Muscle of leg (tissue), 11 donors: ENCODE measurements around the gene DHRS4L2. TPM values are rescaled to one million over a fixed set of nuclear protein-coding genes. Genes with fewer than 3 reads are reported as not detected.
"Not testable (repeated sequence)": the region's sequence is repeated elsewhere in the genome, so short reads cannot be mapped to it uniquely, and the experiment has no call there.

Experiments
- DNase-seq: peaks from one replicate; pipeline ENCODE4 v3.0.0; 2013
- H3K27ac ChIP-seq: one replicate; pipeline ENCODE4 v1.5.1; 2013; ENCODE audit warnings: mild to moderate bottlenecking, low read length, control low read depth
- H3K27me3 ChIP-seq: one replicate; pipeline ENCODE4 v1.6.1; 2013; ENCODE audit warnings: low read length; ENCODE audit not compliant: control insufficient read depth, insufficient read depth
- H3K36me3 ChIP-seq: one replicate; pipeline ENCODE4 v1.6.1; 2013; ENCODE audit warnings: low read length; ENCODE audit not compliant: control insufficient read depth, insufficient read depth
- H3K4me1 ChIP-seq: one replicate; pipeline ENCODE4 v1.6.1; 2013; ENCODE audit warnings: low read length; ENCODE audit not compliant: control insufficient read depth, insufficient read depth
- H3K4me3 ChIP-seq: one replicate; pipeline ENCODE4 v1.5.1; 2013; ENCODE audit warnings: low read length, control low read depth
- H3K9me3 ChIP-seq: replicated peaks from 2 replicates; pipeline ENCODE4 v1.6.1; 2013; ENCODE audit warnings: low read depth, low read length; ENCODE audit not compliant: control insufficient read depth
- WGBS: methylation state at CpG from one replicate; pipeline ENCODE4 v1.1.5; 2013; ENCODE audit warnings: missing lambda C conversion rate; ENCODE audit not compliant: insufficient coverage; 5-methylcytosine and 5-hydroxymethylcytosine counted together
- polyA plus RNA-seq, 8 donors: library from polyadenylated mRNA; unstranded; fragments of 120-200 nt; gene quantifications; one replicate each; pipeline versions ENCODE4 v1.2.1 to v1.2.3, GENCODE V29; 2013; ENCODE audit warnings: inconsistent platforms in 1 of 8, low replicate concordance in 1 of 8; ENCODE audit not compliant: insufficient read length in 8 of 8, insufficient read depth in 1 of 8
- total RNA-seq: library from RNA; stranded (reverse); fragments of 120-200 nt; gene quantifications from one replicate; pipeline ENCODE4 v1.2.4, GENCODE V29; 2013

The DHRS4L2 gene
- total and polyA plus RNA-seq, 9 donors, result 8.8 to 16.3 (median 13.7) TPM

DNA sequence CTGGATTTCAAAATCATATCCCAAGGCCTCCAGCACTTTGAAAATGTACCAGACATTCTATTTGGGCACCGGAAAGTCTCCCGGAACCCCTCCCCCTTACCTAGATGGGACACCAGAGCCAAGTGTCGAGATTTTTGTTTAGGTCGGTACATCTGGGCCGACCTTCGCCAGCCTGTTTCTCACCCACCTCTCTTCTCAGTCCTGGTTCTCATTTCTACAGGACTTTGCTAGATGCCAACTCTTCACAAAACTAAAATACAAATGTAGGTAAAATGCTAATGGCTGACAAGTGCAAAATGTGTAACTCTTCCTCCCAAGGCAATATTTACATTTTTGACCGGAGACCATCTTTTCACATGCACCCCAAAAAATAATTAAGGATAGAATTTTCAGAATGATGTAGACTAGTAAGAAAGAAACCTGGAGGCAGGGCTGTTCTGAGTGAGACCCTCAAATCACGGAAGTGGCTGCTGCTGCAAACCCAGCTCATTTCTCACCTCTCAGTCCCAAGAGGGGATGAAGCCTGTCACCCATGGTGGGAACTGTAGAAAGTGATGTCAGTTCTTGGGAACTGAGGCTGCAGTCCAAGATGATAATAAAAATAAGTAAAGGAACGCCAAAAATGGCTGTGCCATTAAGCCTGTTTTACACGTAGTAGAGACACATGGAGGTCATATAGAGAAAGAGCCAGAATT, 48.4 kb downstream of the DHRS4L2 start:
- H3K36me3 ChIP-seq, H3K27me3 ChIP-seq, DNase-seq, H3K4me1 ChIP-seq, H3K9me3 ChIP-seq, H3K27ac ChIP-seq: not testable (repeated sequence)
- peak overlapping the region; percentile 52 for H3K4me3 ChIP-seq
- WGBS, result 75% methylated on average over 2 of the region's 10 CpGs

DNA sequence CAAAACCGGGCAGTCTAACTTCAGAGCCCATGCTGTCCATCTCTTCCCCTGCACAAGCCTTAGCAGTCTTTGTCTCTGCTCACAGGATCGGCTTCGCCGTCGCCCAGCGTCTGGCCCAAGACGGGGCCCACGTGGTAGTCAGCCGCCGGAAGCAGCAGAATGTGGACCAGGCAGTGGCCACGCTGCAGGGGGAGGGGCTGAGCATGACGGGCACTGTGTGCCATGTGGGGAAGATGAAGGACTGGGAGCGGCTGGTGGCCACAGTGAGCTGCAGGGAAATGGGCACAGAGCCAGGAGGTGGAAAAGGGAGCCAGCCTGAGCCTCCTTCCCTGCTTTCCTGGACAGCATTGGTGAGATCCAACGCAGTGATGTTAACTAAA, 48.9 kb downstream of the DHRS4L2 start:
- 80% methylated on average over 12 of the region's 14 CpGs for WGBS
- H3K9me3 ChIP-seq, result peaks cover 2% of the 10 kb centered on the region

DNA sequence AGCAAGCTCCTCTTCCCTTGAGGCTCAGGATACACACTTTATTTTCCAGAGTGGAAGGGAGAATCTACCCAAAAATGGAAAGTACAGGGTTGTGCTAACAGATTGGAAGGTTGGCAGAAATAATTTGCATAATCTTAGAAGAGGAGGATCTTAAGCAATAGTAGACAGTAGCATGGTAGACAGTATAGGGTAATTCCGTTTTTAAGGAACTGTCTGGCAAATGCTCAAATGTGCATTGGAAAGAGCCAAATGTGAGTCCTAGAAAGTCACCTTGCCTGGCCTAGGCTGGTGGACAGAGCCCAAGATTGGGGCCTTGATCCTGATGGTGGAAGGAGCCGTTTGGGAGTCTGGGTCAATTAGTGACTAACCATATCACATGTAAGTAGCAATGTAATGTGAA, 50.0 kb downstream of the DHRS4L2 start:
- Histone ChIP-seq H3K27me3 (no peaks in the 10 kb centered on the region), H3K27ac (no peak overlapping the region), H3K4me1 (no peaks in the 10 kb centered on the region), H3K9me3 (no peaks in the 10 kb centered on the region), H3K4me3 (no peak overlapping the region), H3K36me3 (no peaks in the 10 kb centered on the region)
- DNase-seq, result no peak
- 80% methylated on average over 1 of the region's 2 CpGs for WGBS

More for the DNA sequence above, 48.9 kb downstream of the DHRS4L2 start:
- Histone ChIP-seq H3K27me3 (no peaks in the 10 kb centered on the region), H3K4me3 (no peak overlapping the region), H3K27ac (no peak overlapping the region), H3K4me1 (no peaks in the 10 kb centered on the region), H3K36me3 (no peaks in the 10 kb centered on the region)
- no peak for DNase-seq

DNA sequence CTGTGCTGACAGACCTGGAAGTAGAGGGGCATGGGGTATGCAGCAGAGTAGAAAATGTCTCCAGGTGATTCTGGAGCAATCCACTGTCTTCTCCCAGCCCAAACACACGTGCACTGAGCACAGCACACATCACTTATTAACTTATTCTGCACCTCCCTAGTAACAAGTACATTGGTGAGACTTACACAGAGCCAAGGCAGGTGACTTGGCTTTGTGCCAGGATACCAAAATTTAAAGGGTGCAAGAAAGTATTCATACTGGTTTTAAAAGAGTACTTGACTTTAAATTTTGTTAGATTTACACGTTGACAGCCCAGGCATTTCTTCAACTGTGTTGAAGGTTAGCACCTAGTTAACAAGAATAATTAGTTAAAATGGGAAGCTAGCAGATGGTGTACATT, 52.0 kb downstream of the DHRS4L2 start:
- WGBS, result 60% methylated on average over 2 of the region's 2 CpGs
- Histone ChIP-seq H3K36me3 (no peaks in the 10 kb centered on the region), H3K4me3 (no peak overlapping the region), H3K4me1 (no peaks in the 10 kb centered on the region), H3K27me3 (peaks cover 3% of the 10 kb centered on the region), H3K9me3 (no peaks in the 10 kb centered on the region), H3K27ac (no peak overlapping the region)
- no peak for DNase-seq

DNA sequence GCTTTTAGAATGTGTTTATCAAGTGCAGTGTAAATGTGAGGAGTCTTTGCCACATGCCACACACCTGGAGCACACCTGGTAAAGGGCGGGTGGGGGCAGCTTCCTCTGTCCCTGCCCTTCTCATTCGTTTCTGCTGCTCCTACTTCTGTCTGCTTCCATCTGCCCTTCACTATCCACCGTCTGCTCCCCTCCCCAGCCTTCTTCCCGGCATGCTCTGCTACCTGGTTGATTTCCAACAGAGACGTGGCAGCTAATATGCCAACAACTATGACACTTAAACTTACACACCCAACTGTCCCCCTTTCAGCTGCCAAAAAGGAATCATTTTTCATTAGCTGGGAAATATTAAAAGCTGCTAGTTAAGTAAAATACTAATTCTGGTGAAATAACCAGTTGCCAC, 54.0 kb downstream of the DHRS4L2 start:
- Histone ChIP-seq H3K4me1 (no peaks in the 10 kb centered on the region), H3K27me3 (peaks cover 3% of the 10 kb centered on the region), H3K4me3 (no peak overlapping the region), H3K36me3 (no peaks in the 10 kb centered on the region), H3K27ac (no peak overlapping the region), H3K9me3 (no peaks in the 10 kb centered on the region)
- peak; percentile 35 for DNase-seq
- WGBS, result 36% methylated on average over 4 of the region's 5 CpGs

DNA sequence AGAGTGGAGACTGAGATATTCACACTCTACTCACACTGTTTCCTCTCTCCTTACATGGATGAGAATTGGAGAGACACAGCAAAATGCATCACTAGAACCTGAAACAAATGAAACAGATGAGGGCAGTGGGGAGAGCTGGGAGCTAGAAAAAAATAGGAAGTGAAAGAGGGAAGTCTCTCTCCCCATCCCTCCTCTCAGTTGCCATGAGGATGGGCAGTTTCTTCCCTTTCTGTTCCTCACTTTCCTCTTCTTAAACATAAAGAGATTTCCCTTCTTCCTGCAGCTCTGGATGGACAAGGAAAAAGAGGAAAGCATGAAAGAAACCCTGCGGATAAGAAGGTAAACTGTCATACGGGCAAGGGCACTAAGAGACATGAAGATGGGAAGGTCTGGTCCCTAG, 60.3 kb downstream of the DHRS4L2 start:
- peaks cover 26% of the 10 kb centered on the region for H3K27me3 ChIP-seq
- H3K9me3 ChIP-seq, H3K4me3 ChIP-seq, H3K36me3 ChIP-seq, DNase-seq, H3K27ac ChIP-seq: not testable (repeated sequence)
- peaks cover 14% of the 10 kb centered on the region for H3K4me1 ChIP-seq
- no CpG with 5 or more reads among the region's 2 CpGs for WGBS

DNA sequence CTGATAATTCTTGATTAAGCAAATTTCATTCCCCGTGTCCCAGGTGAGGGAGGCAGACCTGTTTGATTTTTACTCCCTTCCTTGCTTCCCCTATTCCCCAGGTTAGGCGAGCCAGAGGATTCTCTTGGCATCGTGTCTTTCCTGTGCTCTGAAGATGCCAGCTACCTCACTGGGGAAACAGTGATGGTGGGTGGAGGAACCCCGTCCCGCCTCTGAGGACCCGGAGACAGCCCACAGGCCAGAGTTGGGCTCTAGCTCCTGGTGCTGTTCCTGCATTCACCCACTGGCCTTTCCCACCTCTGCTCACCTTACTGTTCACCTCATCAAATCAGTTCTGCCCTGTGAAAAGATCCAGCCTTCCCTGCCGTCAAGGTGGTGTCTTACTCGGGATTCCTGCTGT, 62.0 kb downstream of the DHRS4L2 start:
- 100% methylated on average over 1 of the region's 8 CpGs for WGBS
- H3K36me3 ChIP-seq, H3K9me3 ChIP-seq, DNase-seq, H3K4me3 ChIP-seq, H3K27ac ChIP-seq: not testable (repeated sequence)
- Histone ChIP-seq H3K27me3 (peaks cover 29% of the 10 kb centered on the region), H3K4me1 (peaks cover 14% of the 10 kb centered on the region)

DNA sequence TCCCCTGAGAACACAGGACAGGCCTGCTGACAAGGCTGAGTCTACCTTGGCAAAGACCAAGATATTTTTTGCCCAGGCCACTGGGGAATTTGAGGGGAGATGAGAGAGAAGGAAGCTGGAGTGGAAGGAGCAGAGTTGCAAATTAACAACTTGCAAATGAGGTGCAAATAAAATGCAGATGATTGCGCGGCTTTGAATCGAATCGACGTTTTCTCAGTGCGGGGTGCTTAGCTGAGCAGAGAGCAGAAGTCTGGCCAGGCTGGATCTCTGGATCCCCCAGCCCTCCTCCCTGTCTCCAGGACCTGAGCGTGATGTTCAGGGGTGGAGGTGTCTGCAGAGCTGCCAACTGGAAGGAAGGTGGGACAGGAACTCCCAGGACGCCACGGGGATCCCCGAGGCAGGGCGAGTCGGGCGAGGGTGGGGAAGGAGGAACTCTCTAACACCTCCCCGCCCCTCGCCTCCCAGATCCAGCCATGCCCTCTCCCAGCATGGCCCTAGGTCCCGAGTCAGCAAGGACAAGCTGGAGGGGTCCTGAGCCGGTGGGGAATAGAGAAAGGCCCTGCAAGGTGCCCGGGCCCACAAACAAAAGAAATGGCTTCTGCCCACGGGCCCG, 62.6 kb downstream of the DHRS4L2 start:
- H3K4me3 ChIP-seq, result peak overlapping the region; percentile 43
- H3K36me3 ChIP-seq, result no peaks in the 10 kb centered on the region
- no peak overlapping the region for H3K27ac ChIP-seq
- DNase-seq, result no peak
- peaks cover 29% of the 10 kb centered on the region for H3K27me3 ChIP-seq
- peaks cover 14% of the 10 kb centered on the region for H3K4me1 ChIP-seq
- 0% methylated on average over 5 of the region's 20 CpGs for WGBS
- no peaks in the 10 kb centered on the region for H3K9me3 ChIP-seq

DNA sequence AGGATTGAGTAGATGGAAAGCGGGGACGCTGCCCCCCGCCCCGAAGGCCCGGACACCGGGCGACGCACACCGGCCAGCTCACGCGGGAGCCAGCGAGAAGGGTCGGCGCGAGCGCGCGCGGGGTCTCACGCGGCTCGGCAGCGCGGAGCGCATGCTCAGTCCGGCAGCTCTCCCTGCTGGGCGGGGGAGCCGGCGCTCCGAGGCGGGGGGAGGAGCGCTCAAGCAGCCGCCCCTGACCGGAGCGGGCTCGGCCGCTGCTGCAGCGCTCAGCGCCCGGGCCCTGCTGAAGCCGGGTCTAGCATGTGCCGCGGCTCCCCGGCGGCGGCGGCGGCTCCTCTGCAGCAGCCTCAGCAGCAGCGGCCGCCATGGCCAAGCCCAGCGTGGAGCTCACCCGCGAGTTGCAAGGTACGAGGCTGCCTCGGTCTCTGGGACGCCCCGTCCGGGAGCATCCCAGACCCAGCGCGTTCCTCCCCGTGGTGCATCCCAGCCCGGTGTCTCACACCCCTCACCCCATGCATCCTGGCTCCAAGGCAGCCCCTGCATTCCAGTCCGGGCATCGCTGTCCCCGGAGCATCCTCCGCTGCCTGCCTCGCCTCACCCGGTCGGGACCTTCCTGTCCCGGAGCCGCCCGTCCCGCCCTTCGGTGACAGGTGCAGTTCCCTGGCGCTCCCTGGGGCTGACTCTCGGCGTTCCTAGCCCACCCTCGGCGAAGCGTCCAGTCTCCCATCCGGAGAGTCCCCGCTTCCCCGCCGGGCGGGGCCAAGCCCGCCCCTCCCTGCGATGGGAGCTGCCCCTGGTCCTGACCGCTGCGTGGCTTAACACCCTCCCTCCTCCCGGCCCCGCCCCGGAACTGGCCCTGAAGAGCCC, 63.3 kb downstream of the DHRS4L2 start, which contains the start of gene CARMIL3:
TSS of gene CARMIL3 (plus strand) at position 221 of the 867 bp plus-strand sequence. CDS start at position 366, 145 bp downstream.
- peak within 1 kb of the TSS; percentile 48 for H3K4me3 ChIP-seq
- H3K9me3 ChIP-seq, result no peaks in the 10 kb centered on the region
- under 1% methylated on average over 84 of the region's 92 CpGs for WGBS
- peaks cover 29% of the 10 kb centered on the region for H3K27me3 ChIP-seq
- H3K4me1 ChIP-seq, result peaks cover 14% of the 10 kb centered on the region
- DNase-seq, result peak; percentile 78
- H3K27ac ChIP-seq, result no peak within 1 kb of the TSS
- no peaks in the 10 kb centered on the region for H3K36me3 ChIP-seq
